Hematopoietic multipotent progenitor cell treated with erythropoietin and hydrocortisone succinate and interleukin-3 and kit ligand, for 4 days (in vitro differentiated cells): ENCODE results near the gene PABPC5.

ENCODE experiments used
- DNase-seq: peaks from one replicate; pipeline ENCODE4 v3.0.0-alpha.2; 2015

The PABPC5 gene

GRCh38 chrX:91434351-91435168 is at the start of gene PABPC5:
Gene PABPC5, plus strand, starts transcription at chrX:91434839. Its CDS starts 739 bp downstream, at chrX:91435578.
- DNase-seq: peak; percentile 51

- no peak for DNase-seq
Observed at GRCh38 chrX:91389026-91389425, 45.6 kb upstream of the PABPC5 start.

- peak; percentile 20 for DNase-seq
Observed at GRCh38 chrX:91414713-91415112, 19.9 kb upstream of the PABPC5 start.

- no peak for DNase-seq
Observed at GRCh38 chrX:91435395-91435794, 756 bp downstream of the PABPC5 start.
